GM13977 (cell line): ENCODE measurements around the gene MPP7.

ENCODE experiments used
- DNase-seq: peaks from one replicate; pipeline ENCODE4 v3.0.0; 2012; ENCODE audit warnings: low spot score
- in situ Hi-C: fragments of 300-500 bp; cut with MboI; formaldehyde crosslinking; loops from one replicate; pipeline ENCODE4 v1.12.0; 2022; ENCODE audit warnings: low sequenced_read_pairs, low pct_unique_long_range_greater_than_20kb, mixed read lengths, inconsistent platforms; ENCODE audit not compliant: unreplicated experiment
- TF ChIP-seq, protein P1 (sequence below): IDR thresholded peaks from 2 replicates; pipeline ENCODE4 v1.5.1; 2012; ENCODE audit warnings: mild to moderate bottlenecking, control low read depth; ENCODE audit not compliant: insufficient read depth; ENCODE audit errors: extremely low read depth, missing control alignments

The MPP7 gene

DNA sequence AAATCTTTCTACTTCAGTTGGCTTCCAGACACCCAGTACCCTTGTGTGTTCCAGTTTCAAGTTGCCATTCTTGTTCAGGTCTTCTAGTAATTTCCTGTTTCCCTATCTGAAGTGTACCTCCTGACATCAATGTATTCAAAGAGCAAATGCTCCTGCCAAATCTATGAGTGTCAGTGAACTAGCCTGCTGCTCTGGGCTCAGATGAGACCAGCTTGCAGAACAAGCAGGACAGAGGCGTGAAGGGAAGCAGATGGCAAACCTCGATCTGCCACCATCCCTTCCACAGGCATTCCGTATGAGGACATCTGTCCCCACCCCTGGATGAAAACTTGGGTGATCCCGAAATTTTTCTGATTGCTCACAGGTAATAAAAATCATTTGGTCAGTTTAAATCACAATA is 4.4 kb upstream of the MPP7 start:
- DNase-seq, result no peak
- TF ChIP-seq, protein P1, sequence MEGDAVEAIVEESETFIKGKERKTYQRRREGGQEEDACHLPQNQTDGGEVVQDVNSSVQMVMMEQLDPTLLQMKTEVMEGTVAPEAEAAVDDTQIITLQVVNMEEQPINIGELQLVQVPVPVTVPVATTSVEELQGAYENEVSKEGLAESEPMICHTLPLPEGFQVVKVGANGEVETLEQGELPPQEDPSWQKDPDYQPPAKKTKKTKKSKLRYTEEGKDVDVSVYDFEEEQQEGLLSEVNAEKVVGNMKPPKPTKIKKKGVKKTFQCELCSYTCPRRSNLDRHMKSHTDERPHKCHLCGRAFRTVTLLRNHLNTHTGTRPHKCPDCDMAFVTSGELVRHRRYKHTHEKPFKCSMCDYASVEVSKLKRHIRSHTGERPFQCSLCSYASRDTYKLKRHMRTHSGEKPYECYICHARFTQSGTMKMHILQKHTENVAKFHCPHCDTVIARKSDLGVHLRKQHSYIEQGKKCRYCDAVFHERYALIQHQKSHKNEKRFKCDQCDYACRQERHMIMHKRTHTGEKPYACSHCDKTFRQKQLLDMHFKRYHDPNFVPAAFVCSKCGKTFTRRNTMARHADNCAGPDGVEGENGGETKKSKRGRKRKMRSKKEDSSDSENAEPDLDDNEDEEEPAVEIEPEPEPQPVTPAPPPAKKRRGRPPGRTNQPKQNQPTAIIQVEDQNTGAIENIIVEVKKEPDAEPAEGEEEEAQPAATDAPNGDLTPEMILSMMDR, result no peak
- in situ Hi-C loops, result no loop called here

DNA sequence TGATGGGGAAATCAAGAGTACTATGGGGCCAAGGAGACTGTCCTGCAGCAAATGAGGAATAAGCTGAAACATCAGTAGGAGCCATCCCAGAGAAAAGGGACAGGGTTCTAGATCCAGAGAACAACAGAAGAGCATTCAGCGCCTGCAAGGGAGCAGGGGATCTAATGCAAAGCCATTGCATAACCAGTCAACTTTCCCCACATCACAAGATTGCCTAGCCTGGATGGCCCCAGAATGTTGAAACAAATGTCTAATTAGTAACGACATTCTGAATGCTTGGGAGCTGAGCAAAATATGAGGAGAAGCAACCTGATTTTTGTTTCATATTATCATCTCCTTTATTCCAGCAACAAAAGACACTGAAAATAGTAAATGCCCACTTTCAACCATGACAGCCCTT is 2.7 kb upstream of the MPP7 start:
- DNase-seq, result no peak
- TF ChIP-seq, protein P1, result no peak
- in situ Hi-C loops, result no loop called here

DNA sequence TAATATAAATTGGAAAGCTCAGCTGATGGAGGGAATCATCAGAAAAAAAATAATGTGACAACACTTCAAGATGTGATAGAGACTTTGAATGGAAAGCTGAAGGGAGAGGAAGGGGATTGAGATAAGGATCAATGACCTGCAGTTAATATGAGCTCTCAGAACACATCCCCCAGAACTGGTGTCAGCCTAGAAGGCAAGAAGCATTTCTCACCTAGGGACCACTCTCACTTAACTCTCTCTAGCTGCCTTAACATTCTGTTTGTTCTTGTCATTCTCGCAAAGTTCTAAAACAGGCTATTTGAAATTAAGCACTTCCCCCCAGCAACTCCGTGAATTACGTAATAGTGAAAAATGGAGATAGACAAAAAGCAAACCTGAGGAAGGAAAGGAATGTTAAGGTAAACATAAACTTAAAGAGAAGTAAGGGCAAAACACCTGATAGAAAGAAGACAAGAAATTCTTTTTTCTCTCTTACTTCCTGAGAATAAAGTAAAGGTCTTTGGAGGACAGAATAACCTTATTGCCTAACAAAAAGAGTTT is 1.2 kb upstream of the MPP7 start:
- in situ Hi-C loops, result no loop called here
- DNase-seq, result no peak
- TF ChIP-seq, protein P1, result no peak

GRCh38 chr10:28302012-28302637 is 739 bp downstream of the MPP7 start:
- in situ Hi-C loops, result no loop called here
- DNase-seq, result no peak
- TF ChIP-seq, protein P1, result no peak

DNA sequence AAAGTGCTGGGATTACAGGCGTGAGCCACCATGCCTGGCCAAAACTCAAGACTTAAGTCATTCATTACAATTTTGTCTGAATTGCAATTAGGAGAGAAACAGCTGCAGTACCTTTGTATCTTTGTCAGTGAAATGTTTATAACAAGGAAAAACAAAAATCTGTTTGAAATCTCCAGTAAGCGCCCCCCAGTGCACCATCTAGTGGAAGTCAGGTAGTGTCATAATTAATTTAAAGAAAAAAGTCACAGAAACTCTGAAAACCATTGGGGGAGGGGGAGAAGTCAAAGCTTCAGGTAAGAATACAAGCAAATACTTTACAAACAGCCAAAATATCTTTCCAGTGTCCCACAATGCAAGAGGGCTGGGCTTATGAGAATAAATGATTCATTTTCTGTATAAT is 2.8 kb downstream of the MPP7 start:
- DNase-seq, result no peak
- in situ Hi-C loops, result no loop called here
- TF ChIP-seq, protein P1, result no peak

DNA sequence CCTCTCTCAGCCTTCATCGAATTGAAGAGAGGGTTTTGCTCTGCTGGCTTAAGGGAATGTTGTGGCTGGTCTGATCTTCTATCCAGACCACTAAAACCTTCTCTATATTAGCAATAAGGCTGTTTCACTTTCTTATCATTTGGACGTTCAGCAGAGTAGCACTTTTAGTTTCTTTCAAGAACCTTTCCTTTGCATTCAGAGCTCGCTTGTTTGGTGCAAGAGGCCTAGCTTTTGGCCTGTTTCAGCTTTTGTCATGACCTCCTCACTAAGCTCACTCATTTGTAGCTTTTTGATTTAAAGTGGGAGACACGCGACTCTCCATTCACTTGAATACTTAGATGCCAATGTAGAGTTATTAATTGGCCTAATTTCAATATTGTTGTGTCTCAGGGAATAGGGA is 3.9 kb downstream of the MPP7 start:
- TF ChIP-seq, protein P1, result no peak
- no peak for DNase-seq
- in situ Hi-C loops, result no loop called here
